Fibroblast of lung (primary cell): ENCODE data around the gene CTXN2. TPM values are rescaled to one million over a fixed set of nuclear protein-coding genes. Genes with fewer than 3 reads are reported as not detected.

Experiments
- DNase-seq, 2 donors: peaks; one replicate each; pipeline versions ENCODE4 v3.0.0 to v3.0.0-alpha.2; 2010; ENCODE audit warnings: low read depth in 2 of 2
- H2AFZ ChIP-seq: 2 replicates; pipeline ENCODE4 v1.5.1; 2012; ENCODE audit warnings: low read length, control low read depth, inconsistent platforms
- H3K27ac ChIP-seq: 2 replicates; pipeline ENCODE4 v1.5.1; 2011; ENCODE audit warnings: low read length, control low read depth; ENCODE audit not compliant: insufficient read depth
- H3K27me3 ChIP-seq: 2 replicates; pipeline ENCODE4 v1.5.1; 2011; ENCODE audit warnings: mild to moderate bottlenecking, low read length; ENCODE audit not compliant: control insufficient read depth, insufficient read depth
- H3K36me3 ChIP-seq: 2 replicates; pipeline ENCODE4 v1.5.1; 2011; ENCODE audit warnings: low read length; ENCODE audit not compliant: control insufficient read depth, insufficient read depth
- H3K4me1 ChIP-seq: 2 replicates; pipeline ENCODE4 v1.5.1; 2011; ENCODE audit warnings: low read length; ENCODE audit not compliant: control insufficient read depth, insufficient read depth; ENCODE audit errors: extremely low read depth
- H3K4me2 ChIP-seq: 2 replicates; pipeline ENCODE4 v1.5.1; 2011; ENCODE audit warnings: low read length, control low read depth; ENCODE audit not compliant: insufficient read depth; ENCODE audit errors: extremely low read depth
- H3K4me3 ChIP-seq, 4 experiments: fragments of 200-600 bp in 1 of 4; sonication (generic) in 1 of 4; replicated peaks in 1 of 4; 2 replicates each; pipeline ENCODE4 v1.5.1; 2011 to 2016; ENCODE audit warnings: low read length in 4 of 4, low read depth in 3 of 4, mild to moderate bottlenecking in 3 of 4, control low read depth in 2 of 4, inconsistent platforms in 1 of 4, mixed read lengths in 1 of 4; ENCODE audit not compliant: insufficient read depth in 1 of 4; ENCODE audit errors: control extremely low read depth in 1 of 4
- H3K79me2 ChIP-seq: 2 replicates; pipeline ENCODE4 v1.5.1; 2012; ENCODE audit warnings: mild to moderate bottlenecking, low read length, inconsistent platforms; ENCODE audit not compliant: control insufficient read depth, insufficient read depth
- H3K9ac ChIP-seq: 2 replicates; pipeline ENCODE4 v1.5.1; 2011; ENCODE audit warnings: mild to moderate bottlenecking, low read length, control low read depth; ENCODE audit not compliant: insufficient read depth
- H3K9me3 ChIP-seq: 2 replicates; pipeline ENCODE4 v1.5.1; 2012; ENCODE audit warnings: low read depth, low read length; ENCODE audit not compliant: control insufficient read depth, insufficient read depth
- H4K20me1 ChIP-seq: 2 replicates; pipeline ENCODE4 v1.5.1; 2011; ENCODE audit warnings: low read length; ENCODE audit not compliant: control insufficient read depth, insufficient read depth; ENCODE audit errors: extremely low read depth
- CTCF ChIP-seq, 2 donors: IDR thresholded peaks in 1 of 2; conservative IDR thresholded peaks in 1 of 2; 1 replicate in 1 of 2; 2 replicates in 1 of 2; pipeline ENCODE4 v1.5.1; 2011 to 2012; ENCODE audit warnings: low read length in 2 of 2, control low read depth in 1 of 2, inconsistent platforms in 1 of 2, low read depth in 1 of 2, mild to moderate bottlenecking in 1 of 2
- EZH2 ChIP-seq: IDR thresholded peaks from 2 replicates; pipeline ENCODE4 v1.5.1; 2012; ENCODE audit warnings: low read length, control low read depth, mild to moderate bottlenecking; ENCODE audit errors: missing control alignments
- polyA plus RNA-seq, 2 donors: library from polyadenylated mRNA; depleted of rRNA in 1 of 2; stranded (reverse) in 1 of 2; unstranded in 1 of 2; fragments of >200 nt; gene quantifications; 2 replicates each; pipeline ENCODE4 v1.2.1, GENCODE V29; 2011 to 2012; ENCODE audit warnings: missing spikeins in 1 of 2
- total RNA-seq: library from RNA; depleted of rRNA; stranded (reverse); fragments of >200 nt; gene quantifications from 2 replicates; pipeline ENCODE4 v1.2.1, GENCODE V29; 2014

The CTXN2 gene
- total and polyA plus RNA-seq, 2 donors (not counting 1 experiment from before 2014, with no cell fraction given) = not detected

- no peak overlapping the region for H2AFZ ChIP-seq
- no peaks in the 10 kb centered on the region for H3K79me2 ChIP-seq
- TF ChIP-seq EZH2 (no peak), CTCF (conservative IDR thresholded peaks at IDR 0.05 in 1 of 2, IDR thresholded peaks at IDR 0.05 in 1 of 2; ENCODE audit: low read depth in 1 of 2, low read length in 2 of 2) (no peak)
These were observed 37.9 kb upstream of the CTXN2 start for GRCh38 chr15:48153526-48153925.

GRCh38 chr15:48168616-48169015 lies 22.8 kb upstream of the CTXN2 start:
- no peaks in the 10 kb centered on the region for H3K79me2 ChIP-seq
- no peaks in the 10 kb centered on the region for H3K9me3 ChIP-seq
- H4K20me1 ChIP-seq = no peaks in the 10 kb centered on the region
- no peaks in the 10 kb centered on the region for H3K4me1 ChIP-seq
- TF ChIP-seq CTCF (conservative IDR thresholded peaks at IDR 0.05 in 1 of 2, IDR thresholded peaks at IDR 0.05 in 1 of 2; ENCODE audit: low read depth in 1 of 2, low read length in 2 of 2) (no peak), EZH2 (no peak)
- H2AFZ ChIP-seq = no peak overlapping the region
- no peak overlapping the region for H3K9ac ChIP-seq
- no peak for DNase-seq
- H3K27me3 ChIP-seq = no peaks in the 10 kb centered on the region
- no peaks in the 10 kb centered on the region for H3K36me3 ChIP-seq
- H3K4me3 ChIP-seq = no peak overlapping the region
- H3K27ac ChIP-seq = no peak overlapping the region
- no peak overlapping the region for H3K4me2 ChIP-seq

More at GRCh38 chr15:48153526-48153925, 37.9 kb upstream of the CTXN2 start:
- H4K20me1 ChIP-seq = no peaks in the 10 kb centered on the region
- no peak overlapping the region for H3K4me3 ChIP-seq
- no peaks in the 10 kb centered on the region for H3K27me3 ChIP-seq
- no peak overlapping the region for H3K4me2 ChIP-seq
- H3K9me3 ChIP-seq = no peaks in the 10 kb centered on the region
- peaks cover 1% of the 10 kb centered on the region for H3K36me3 ChIP-seq
- H3K4me1 ChIP-seq = no peaks in the 10 kb centered on the region
- no peak overlapping the region for H3K27ac ChIP-seq
- H3K9ac ChIP-seq = no peak overlapping the region
- DNase-seq = no peak

GRCh38 chr15:48170981-48171380 lies 20.5 kb upstream of the CTXN2 start:
- no peak overlapping the region for H3K9ac ChIP-seq
- H3K4me2 ChIP-seq = no peak overlapping the region
- peaks cover 4% of the 10 kb centered on the region for H3K79me2 ChIP-seq
- TF ChIP-seq EZH2 (no peak), CTCF (conservative IDR thresholded peaks at IDR 0.05 in 1 of 2, IDR thresholded peaks at IDR 0.05 in 1 of 2; ENCODE audit: low read depth in 1 of 2, low read length in 2 of 2) (no peak)
- H3K9me3 ChIP-seq = no peaks in the 10 kb centered on the region
- no peaks in the 10 kb centered on the region for H3K27me3 ChIP-seq
- no peak overlapping the region for H3K4me3 ChIP-seq
- no peaks in the 10 kb centered on the region for H3K36me3 ChIP-seq
- no peaks in the 10 kb centered on the region for H3K4me1 ChIP-seq
- H4K20me1 ChIP-seq = no peaks in the 10 kb centered on the region
- no peak overlapping the region for H3K27ac ChIP-seq
- no peak for DNase-seq
- no peak overlapping the region for H2AFZ ChIP-seq
